Inferior parietal cortex (tissue), 1 donor: Measurements from ENCODE around the gene CFAP126.
"Not testable (repeated sequence)": the region's sequence is repeated elsewhere in the genome, so short reads cannot be mapped to it uniquely, and the experiment has no call there.

Experiments used
- DNase-seq: peaks from one replicate; pipeline ENCODE4 v3.0.0-alpha.2; 2016; ENCODE audit errors: extremely low spot score

Gene CFAP126

DNA sequence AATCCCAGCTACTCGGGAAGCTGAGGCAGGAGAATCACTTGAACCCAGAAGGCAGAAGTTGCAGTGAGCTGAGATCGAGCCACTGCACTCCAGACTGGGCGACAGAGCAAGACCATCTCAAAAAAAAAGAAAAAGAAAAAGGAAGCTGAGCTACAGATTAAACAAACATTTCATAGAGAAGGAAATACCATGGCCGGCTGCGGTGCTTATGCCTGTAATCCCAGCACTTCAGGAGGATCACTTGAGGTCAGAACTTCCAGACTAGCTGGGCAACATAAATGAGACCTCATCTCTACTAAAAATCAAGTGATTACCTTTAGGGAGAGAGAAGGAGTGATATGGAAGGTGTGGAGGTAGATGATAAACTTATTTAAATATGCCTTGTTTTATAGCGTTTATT is 14.0 kb upstream of the CFAP126 start:
- DNase-seq = no peak

DNA sequence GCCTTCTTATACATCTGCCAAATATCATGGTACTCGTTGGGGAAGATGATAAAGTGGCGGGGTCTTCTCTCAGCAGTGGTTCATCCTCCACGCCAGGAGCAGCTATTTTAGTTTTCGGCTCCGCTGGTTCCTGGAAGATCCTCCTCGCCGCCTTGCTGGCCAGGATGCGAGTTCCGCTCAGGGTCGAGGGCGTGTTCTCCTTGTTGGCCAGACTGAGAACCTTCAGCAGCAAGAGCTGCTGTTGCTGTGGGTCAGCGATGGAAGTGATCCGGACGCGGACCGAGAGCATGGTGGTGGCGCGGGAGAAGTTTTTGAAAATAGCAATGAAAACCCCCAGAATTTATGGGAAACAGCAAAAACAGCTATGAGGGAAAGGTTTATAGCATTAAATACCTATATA is 11.4 kb upstream of the CFAP126 start:
- DNase-seq = no peak

DNA sequence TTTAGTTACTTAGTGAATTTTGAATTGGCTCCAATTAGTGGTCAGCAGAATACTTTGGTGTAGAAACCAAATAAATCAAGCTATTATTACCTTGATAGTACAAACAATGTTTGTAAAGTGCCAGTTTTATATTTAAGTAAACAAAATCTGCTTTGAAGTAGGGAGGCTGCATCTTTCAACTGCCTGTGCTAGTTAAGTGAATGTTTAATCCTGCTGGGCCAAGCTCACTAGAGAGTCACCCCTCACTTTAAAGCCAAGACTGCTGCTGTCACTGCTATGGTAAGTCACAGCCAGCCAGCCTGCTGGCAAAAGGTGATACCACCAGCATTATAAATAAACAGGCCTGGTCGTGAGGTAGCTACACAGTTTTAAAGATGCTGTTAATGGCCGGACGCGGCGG is 10.3 kb upstream of the CFAP126 start:
- DNase-seq = no peak

DNA sequence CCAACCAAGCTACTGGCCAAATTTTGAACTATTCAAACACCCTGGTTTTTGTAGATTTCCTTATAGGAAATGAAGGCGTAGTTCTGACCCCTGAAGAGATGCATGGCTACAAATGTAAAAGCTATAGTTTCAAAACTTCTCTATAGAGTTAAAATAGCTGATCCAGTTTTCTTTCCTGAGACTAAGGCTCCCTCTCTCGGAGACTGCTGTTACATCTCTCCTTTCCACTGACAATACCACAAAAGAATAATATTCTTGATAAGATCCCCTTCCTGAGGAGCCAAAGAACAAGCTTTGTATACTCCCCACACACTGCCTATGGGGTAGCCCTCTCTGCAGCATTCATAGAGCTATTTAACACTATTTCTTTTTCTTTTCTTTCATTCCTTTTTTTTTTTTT is 6.7 kb upstream of the CFAP126 start:
- no peak for DNase-seq

DNA sequence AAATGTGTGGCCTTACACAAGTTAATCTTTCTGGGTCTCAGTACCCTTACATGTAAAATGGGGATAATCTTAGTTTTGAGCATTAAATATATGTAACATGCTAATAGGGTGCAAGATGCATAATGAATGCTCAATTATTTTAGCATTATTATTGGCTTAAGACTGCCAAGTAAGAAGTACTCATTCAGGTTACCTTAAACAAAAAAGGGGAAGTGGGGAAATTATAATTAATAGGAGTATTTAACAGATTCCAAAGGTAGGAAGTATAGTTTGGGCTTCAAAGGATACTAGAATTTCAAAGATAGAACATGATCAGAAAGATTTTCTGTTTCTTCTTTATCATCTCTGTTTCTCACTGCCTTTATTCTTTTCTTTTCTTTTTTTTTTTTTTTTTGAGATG is 5.8 kb upstream of the CFAP126 start:
- DNase-seq = no peak

DNA sequence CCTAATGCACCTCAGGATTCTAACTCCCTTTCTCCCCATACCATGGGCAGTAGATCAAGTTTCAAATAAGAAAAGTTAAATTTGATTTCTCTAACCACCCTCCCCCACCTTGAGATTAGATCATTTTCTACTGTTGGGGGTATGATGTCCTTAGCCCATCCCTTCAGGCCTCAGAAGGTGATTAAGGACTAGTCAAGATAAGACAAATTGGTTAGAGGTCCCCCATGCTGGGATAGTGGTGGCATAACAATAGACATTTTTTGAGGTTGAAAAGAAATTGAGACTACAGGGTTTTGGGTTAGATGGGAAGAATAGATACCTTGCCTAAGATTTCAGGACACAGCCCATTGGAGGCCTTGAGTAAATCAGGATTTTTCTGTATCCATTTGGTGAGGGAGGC is 2.5 kb downstream of the CFAP126 start:
- DNase-seq = no peak

DNA sequence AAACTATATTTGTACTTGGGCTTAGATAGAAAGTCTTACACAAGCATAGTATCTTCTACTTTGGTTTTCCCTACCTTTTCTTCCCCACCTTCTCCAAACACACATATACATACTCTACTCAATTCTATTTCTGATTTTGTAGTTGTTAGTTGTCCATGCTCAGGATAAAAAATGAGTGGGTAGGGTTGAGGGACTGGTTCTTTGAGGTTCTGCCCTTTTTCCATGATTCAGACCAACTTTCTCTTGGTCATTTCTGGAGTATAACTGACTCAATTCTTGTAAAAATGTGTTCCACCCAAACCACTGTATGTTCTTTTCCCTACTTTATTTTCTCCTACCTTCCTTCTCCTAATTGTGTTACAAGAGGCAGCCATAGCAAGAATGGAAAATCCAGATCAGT is 3.3 kb downstream of the CFAP126 start:
- no peak for DNase-seq

DNA sequence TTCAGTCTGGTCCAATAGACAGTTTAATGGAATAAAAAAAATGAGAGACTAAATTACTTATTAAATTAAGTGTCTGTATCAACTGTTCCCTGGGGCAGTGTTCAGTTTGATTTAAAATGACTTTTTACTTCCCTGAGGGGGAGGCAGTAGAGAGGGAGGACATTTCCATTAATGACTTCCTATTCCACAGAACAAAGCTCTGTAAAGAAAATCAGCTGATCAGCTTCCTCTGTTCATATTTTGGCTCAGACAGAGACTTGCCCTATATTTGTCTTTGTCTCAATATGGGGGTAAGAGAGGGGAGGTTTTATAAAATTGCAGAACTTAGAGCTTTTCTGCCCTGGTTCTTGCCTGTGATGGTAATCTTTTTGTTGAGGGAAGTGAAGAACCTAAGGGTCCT is 8.4 kb downstream of the CFAP126 start:
- no peak for DNase-seq

DNA sequence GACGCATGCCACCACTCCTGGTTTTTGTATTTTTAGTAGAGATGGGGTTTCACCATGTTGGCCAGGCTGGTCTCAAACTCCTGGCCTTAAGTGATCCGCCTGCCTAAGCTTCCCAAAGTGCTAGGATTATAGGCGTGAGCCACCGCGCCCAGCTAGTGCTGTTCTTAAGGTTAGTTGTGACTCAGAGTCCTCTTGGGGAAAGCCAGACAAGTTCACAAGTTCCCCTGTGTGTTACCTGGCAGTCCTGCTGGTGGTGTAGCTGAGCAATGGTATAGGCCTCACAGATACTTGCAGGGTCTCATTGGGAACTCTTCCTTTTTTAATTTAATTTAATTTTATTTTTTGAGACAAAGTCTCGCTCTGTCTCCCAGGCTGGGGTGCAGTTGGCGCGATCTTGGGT is 10.6 kb downstream of the CFAP126 start:
- no peak for DNase-seq

DNA sequence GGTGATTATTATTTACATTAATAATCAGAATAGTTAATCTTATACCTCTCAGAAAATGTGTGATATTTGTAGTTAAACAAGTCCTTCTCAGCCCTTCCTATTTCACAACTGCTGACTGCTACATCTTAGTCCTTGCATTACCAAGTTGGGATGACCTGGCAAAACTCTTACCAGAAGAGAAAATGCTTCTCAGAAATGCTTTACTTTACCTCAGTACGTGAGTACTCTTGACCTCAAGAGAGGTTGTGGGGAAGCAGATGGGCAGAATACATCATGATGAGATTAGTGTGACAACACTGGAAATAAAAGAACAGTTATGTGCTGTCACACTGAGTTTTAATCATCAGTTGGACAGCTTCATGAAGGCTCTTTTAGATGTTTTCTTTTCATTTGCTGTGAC is 16.2 kb downstream of the CFAP126 start:
- DNase-seq = no peak

DNA sequence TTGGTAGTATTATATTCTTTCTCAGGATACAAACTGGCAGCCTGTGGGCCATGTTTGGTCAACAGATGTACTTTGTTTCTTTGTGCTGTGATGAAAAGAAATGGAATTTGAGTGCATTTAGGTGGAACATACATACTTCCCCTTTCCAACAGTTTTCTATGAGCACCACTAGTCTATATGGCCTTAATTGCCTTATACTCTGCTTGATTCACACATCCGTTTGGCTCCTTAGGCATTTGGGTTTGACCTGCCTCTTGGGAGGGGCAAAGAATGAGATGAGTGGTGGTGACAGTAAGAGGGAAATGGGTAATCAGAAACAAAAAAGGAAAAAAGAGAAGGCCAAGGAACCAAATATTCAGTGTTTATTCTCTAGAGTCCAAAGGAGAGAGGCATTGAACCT is 17.0 kb downstream of the CFAP126 start:
- no peak for DNase-seq

DNA sequence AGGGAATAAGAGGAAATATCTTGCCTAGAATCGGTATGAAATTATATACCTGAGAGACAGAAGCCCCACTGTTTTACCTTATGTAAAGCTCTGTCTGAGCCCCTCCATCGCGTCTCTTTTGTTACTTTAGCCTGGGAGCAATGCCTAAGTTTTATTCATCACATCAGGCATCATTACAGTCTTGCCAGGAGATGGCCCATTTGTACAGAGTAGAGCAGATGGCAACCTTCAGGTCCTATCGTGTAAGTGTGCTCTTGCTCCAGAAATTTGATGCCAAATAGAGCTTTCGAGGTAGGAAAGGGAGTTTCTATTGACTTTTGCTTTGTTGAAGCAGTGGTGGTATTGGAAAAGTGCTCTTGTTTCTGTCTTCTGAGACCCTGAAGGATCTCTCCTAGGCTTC is 24.9 kb downstream of the CFAP126 start:
- no peak for DNase-seq

DNA sequence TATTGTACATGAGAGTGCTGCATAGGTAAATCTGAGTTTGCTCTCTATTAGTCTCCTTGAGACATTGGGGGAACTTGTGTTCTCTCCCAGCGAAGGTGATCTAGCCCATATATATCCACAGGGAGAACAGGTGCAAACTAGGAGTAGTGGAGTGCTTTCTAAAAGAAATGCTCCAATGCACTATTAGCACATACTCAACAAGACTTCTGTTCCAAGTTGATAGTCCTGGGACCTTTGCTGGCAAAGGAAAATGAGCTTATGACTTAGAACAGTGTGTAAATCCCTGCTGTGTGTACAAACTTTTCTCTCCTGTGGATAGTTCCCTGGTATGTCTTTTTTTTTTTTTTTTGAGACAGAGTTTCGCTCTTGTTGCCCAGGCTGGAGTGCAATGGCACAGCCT is 25.5 kb downstream of the CFAP126 start:
- DNase-seq = no peak

DNA sequence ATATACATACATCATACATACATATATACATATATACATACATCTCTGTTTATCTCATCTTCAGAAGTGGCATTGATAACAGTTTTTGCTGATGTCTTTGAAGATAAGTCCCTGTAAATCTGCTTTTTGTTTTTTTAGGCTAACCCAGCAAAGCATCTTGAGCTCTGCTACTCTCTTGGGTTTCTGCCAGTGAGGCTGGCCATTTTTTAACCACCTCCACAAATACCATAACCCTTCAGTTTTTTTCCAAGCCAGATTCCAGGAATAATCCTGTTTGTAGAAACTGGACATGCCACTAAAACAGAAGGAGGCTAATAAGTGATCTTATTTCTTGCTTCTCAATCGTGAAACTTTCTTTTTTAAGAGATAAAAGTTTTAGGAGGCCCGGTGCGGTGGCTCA is 31.9 kb downstream of the CFAP126 start:
- DNase-seq = no peak

DNA sequence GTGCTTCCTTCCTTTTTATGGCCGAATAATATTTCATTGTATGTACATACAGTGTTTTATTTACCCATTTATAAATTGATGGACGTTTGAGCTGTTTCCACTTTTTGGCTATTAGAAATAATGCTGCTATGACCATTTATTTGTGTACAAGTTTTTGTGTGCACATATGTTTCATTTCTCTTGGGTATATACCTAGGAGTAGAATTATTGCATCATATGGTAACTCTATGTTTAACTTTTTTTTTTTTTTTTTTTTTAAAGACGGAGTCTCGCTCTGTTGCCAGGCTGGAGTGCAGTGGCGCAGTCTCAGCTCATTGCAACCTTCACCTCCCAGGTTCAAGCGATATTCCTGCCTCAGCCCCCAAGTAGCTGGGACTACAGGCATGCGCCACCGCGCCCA is 34.5 kb downstream of the CFAP126 start:
- DNase-seq = no peak

DNA sequence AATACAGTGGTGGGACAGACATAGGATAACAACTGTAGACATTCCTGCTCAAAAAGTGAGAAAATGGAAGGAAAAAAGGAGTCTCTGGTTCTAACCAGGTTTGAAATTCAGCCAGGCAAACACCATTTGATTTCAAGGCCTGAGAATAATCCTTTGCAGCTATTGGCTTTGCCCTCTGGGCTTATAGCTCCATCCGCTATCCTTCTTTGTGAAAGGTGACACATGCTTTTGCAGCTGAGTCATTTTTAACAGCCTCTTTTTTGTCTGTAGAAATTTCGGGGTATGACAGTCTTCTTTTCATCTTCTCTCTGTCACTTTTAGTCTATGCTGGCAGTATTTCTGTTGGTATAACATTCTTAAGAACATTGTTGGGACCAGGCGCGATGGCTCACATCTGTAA is 37.3 kb downstream of the CFAP126 start:
- DNase-seq = no peak

DNA sequence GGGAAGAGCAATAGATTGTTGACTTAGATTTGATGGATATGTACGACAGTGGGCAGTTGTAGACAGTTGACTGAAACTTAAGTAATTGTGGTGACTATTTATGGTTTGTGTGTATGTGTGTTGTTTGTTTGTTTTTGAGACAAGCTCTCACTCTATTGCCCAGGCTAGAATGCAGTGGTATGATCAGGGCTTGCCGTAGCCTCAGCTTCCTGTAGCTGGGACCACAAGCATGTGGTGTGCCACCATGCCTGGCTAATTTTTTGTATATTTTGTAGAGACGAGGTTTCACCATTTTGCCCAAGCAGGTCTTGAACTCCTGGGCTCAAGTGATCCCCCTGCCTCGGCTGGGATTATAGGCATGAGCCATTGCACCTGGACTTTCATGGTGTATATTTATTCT is 43.7 kb downstream of the CFAP126 start:
- DNase-seq = no peak

DNA sequence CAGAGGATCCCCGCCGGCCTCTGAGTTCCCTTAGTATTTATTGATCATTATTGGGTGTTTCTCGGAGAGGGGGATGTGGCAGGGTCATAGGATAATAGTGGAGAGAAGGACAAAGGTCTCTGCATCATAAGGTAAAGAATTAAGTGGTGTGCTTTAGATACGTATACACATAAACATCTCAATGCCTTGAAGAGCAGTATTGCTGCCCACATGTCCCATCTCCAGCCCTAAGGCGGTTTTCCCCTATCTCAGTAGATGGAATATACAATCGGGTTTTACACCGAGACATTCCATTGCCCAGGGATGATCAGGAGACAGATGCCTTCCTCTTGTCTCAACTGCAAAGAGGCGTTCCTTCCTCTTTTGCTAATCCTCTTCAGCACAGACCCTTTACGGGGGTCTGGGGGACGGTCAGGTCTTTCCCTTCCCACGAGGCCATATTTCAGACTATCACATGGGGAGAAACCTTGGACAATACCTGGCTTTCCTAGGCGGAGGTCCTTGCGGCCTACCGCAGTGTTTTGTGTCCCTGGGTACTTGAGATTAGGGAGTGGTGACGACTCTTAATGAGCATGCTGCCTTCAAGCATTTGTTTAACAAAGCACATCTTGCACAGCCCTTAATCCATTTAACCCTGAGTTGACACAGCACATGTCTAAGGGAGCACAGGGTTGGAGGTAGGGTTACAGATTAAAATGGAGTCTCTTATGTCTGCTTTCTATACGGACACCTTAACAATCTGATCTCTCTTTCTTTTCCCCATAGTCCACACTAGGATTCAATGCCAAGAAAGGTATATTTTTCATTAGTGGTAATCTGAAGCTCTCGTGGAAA is 51.6 kb downstream of the CFAP126 start:
- DNase-seq = not testable (repeated sequence)
